Esophagus (tissue), 2 donors: ENCODE measurements around the gene DCXR. TPM values are rescaled to one million over a fixed set of nuclear protein-coding genes. Genes with fewer than 3 reads are reported as not detected.

Experiments
- H3K27ac ChIP-seq, 2 donors: one replicate each; pipeline ENCODE4 v1.5.1; 2013; ENCODE audit warnings: low read depth in 2 of 2, mild to moderate bottlenecking in 2 of 2, inconsistent platforms in 1 of 2, low read length in 1 of 2, moderate library complexity in 1 of 2
- H3K27me3 ChIP-seq, 2 donors: one replicate each; pipeline ENCODE4 v1.6.1; 2013; ENCODE audit warnings: low read length in 2 of 2, control low read depth in 1 of 2, mild to moderate bottlenecking in 1 of 2; ENCODE audit not compliant: insufficient read depth in 2 of 2, control insufficient read depth in 1 of 2
- H3K36me3 ChIP-seq, 2 donors: one replicate each; pipeline ENCODE4 v1.6.1; 2013; ENCODE audit warnings: low read length in 1 of 2; ENCODE audit not compliant: control insufficient read depth in 2 of 2, insufficient read depth in 2 of 2
- H3K4me1 ChIP-seq, 2 donors: one replicate each; pipeline ENCODE4 v1.6.1; 2013; ENCODE audit warnings: low read length in 1 of 2; ENCODE audit not compliant: control insufficient read depth in 2 of 2, insufficient read depth in 2 of 2
- H3K4me3 ChIP-seq, 2 donors: one replicate each; pipeline ENCODE4 v1.5.1; 2013; ENCODE audit warnings: low read length in 2 of 2, mild to moderate bottlenecking in 2 of 2, low read depth in 1 of 2, moderate library complexity in 1 of 2
- H3K9me3 ChIP-seq, 2 donors: one replicate each; pipeline ENCODE4 v1.6.1; 2013; ENCODE audit warnings: mild to moderate bottlenecking in 2 of 2, low read depth in 1 of 2, low read length in 1 of 2, moderate library complexity in 1 of 2; ENCODE audit not compliant: control insufficient read depth in 2 of 2, insufficient read depth in 1 of 2
- WGBS, 2 donors: extraction: QIAGEN DNeasy Blood & Tissue Kit; methylation state at CpG; one replicate each; pipeline ENCODE4 v1.1.7; 2013; 5-methylcytosine and 5-hydroxymethylcytosine counted together
- polyA plus RNA-seq, 2 donors: library from polyadenylated mRNA; stranded (reverse); fragments of 200-250 nt; gene quantifications; one replicate each; pipeline ENCODE4 v1.2.3, GENCODE V29; 2013
- donor health status: healthy with polysubstance abuse.
- donor health status: Bipolar disorder and iron deficiency.

Gene DCXR
- polyA plus RNA-seq, 2 donors = 136 to 145 TPM

- Histone ChIP-seq H3K27ac (no peak overlapping the region), H3K27me3 (no peaks in the 10 kb centered on the region), H3K4me1 (peaks cover 7 to 23% of the 10 kb centered on the region in 2 donors), H3K36me3 (peaks cover 0 to 17% of the 10 kb centered on the region in 2 donors), H3K9me3 (no peaks in the 10 kb centered on the region), H3K4me3 (no peak overlapping the region)
- 93% methylated on average over 13 of the region's 13 CpGs for WGBS, 2 donors
Observed at GRCh38 chr17:82028246-82028645, 9.3 kb downstream of the DCXR start.

- H3K27ac ChIP-seq = no peak overlapping the region
- peaks cover 6 to 32% of the 10 kb centered on the region in 2 donors for H3K4me1 ChIP-seq
- no peaks in the 10 kb centered on the region for H3K9me3 ChIP-seq
- peaks cover 0 to 17% of the 10 kb centered on the region in 2 donors for H3K36me3 ChIP-seq
- H3K27me3 ChIP-seq = no peaks in the 10 kb centered on the region
- H3K4me3 ChIP-seq = no peak overlapping the region
- 94% methylated on average over 25 of the region's 25 CpGs for WGBS, 2 donors
Observed at GRCh38 chr17:82025401-82026107, 11.9 kb downstream of the DCXR start.

- peaks cover 2 to 27% of the 10 kb centered on the region in 2 donors for H3K4me1 ChIP-seq
- WGBS, 2 donors = 95% methylated on average over 17 of the region's 17 CpGs
- no peaks in the 10 kb centered on the region for H3K27me3 ChIP-seq
- H3K36me3 ChIP-seq = peaks cover 0 to 17% of the 10 kb centered on the region in 2 donors
- no peaks in the 10 kb centered on the region for H3K9me3 ChIP-seq
- H3K27ac ChIP-seq = no peak overlapping the region
- no peak overlapping the region for H3K4me3 ChIP-seq
Observed at GRCh38 chr17:82024859-82025258, 12.6 kb downstream of the DCXR start.

GRCh38 chr17:82023447-82024241 is 13.9 kb downstream of the DCXR start:
- Histone ChIP-seq H3K4me1 (peaks cover 2 to 23% of the 10 kb centered on the region in 2 donors), H3K9me3 (no peaks in the 10 kb centered on the region)
- WGBS, 2 donors = 5 to 7% methylated on average over 38 to 55 of the region's 55 CpGs

GRCh38 chr17:82022981-82023446 is 14.5 kb downstream of the DCXR start, which contains the start of gene LRRC45:
Gene LRRC45, plus strand, starts transcription at chr17:82023305. Its CDS starts 339 bp downstream, at chr17:82023644.
- WGBS, 2 donors = 0 to 1% methylated on average over 35 to 42 of the region's 42 CpGs
- peaks cover 0 to 8% of the 10 kb centered on the region in 2 donors for H3K36me3 ChIP-seq
- no peaks in the 10 kb centered on the region for H3K27me3 ChIP-seq
- H3K4me1 ChIP-seq = peaks cover 2 to 23% of the 10 kb centered on the region in 2 donors
- peak within 1 kb of the TSS; percentile 68 to 78 for H3K27ac ChIP-seq
- peak within 1 kb of the TSS; percentile 82 to 93 for H3K4me3 ChIP-seq
- H3K9me3 ChIP-seq = no peaks in the 10 kb centered on the region

More at GRCh38 chr17:82023447-82024241, 13.9 kb downstream of the DCXR start:
- Histone ChIP-seq H3K36me3 (peaks cover 0 to 8% of the 10 kb centered on the region in 2 donors), H3K4me3 (peak overlapping the region; percentile 58 to 76), H3K27me3 (no peaks in the 10 kb centered on the region), H3K27ac (no peak overlapping the region)

GRCh38 chr17:82022310-82022980 is 15.1 kb downstream of the DCXR start, which contains the start of gene CENPX:
Gene CENPX, minus strand, starts transcription at chr17:82022878. Its CDS starts 17 bp downstream, at chr17:82022861.
- WGBS, 2 donors = 1% methylated on average over 51 to 64 of the region's 64 CpGs
- Histone ChIP-seq H3K36me3 (peaks cover 0 to 8% of the 10 kb centered on the region in 2 donors), H3K27me3 (no peaks in the 10 kb centered on the region), H3K9me3 (no peaks in the 10 kb centered on the region), H3K4me3 (peak within 1 kb of the TSS; percentile 82 to 93), H3K27ac (peak within 1 kb of the TSS; percentile 68 to 78), H3K4me1 (peaks cover 2 to 23% of the 10 kb centered on the region in 2 donors)

- 4 to 7% methylated on average over 10 of the region's 10 CpGs for WGBS, 2 donors
- H3K9me3 ChIP-seq = no peaks in the 10 kb centered on the region
Observed at GRCh38 chr17:82021900-82022309, 15.6 kb downstream of the DCXR start.

GRCh38 chr17:82021107-82021899 is 16.2 kb downstream of the DCXR start:
- peaks cover 0 to 5% of the 10 kb centered on the region in 2 donors for H3K36me3 ChIP-seq
- peak overlapping the region; percentile 32 to 78 for H3K27ac ChIP-seq
- H3K4me1 ChIP-seq = peaks cover 2 to 23% of the 10 kb centered on the region in 2 donors
- no peaks in the 10 kb centered on the region for H3K27me3 ChIP-seq
- H3K4me3 ChIP-seq = peak overlapping the region; percentile 82 to 93
- WGBS, 2 donors = 23 to 26% methylated on average over 24 to 25 of the region's 25 CpGs
- no peaks in the 10 kb centered on the region for H3K9me3 ChIP-seq

More at GRCh38 chr17:82021900-82022309, 15.6 kb downstream of the DCXR start:
- H3K4me3 ChIP-seq = peak overlapping the region; percentile 82 to 93
- no peaks in the 10 kb centered on the region for H3K27me3 ChIP-seq
- peaks cover 2 to 23% of the 10 kb centered on the region in 2 donors for H3K4me1 ChIP-seq
- peaks cover 0 to 8% of the 10 kb centered on the region in 2 donors for H3K36me3 ChIP-seq
- H3K27ac ChIP-seq = peak overlapping the region; percentile 32 to 78
